Renal pelvis (tissue), 12 donors: Measurements from ENCODE around the gene HIVEP1. TPM values are rescaled to one million over a fixed set of nuclear protein-coding genes. Genes with fewer than 3 reads are reported as not detected.

Experiments used
- DNase-seq: peaks from one replicate; pipeline ENCODE4 v3.0.0-alpha.2; 2013
- long read RNA-seq, 16 experiments: transcript quantifications; one replicate each; lab custom pipeline, GENCODE V29; 2026
- polyA plus RNA-seq, 3 donors: library from polyadenylated mRNA; unstranded; fragments of 120-200 nt; gene quantifications; one replicate each; pipeline ENCODE4 v1.2.1, GENCODE V29; 2013; ENCODE audit not compliant: insufficient read length in 3 of 3

HIVEP1 gene
- polyA plus RNA-seq: 10 to 100 TPM; 23.2 to 25.0 (median 23.9) TPM
- long read RNA-seq, donor 1, partial matches to known transcripts: 0 of 2 reads
- long read RNA-seq, donor 1, other reads (novel, unspliced or antisense): 0 of 2 reads
- long read RNA-seq, donor 2, partial matches to known transcripts: 0 of 2 reads
- long read RNA-seq, donor 2, other reads (novel, unspliced or antisense): 0 of 2 reads
- long read RNA-seq, donor 3: 0 reads
- long read RNA-seq, donor 4: 0 reads
- long read RNA-seq, donor 5: 0 reads
- long read RNA-seq, donor 6, partial matches to known transcripts: 0 of 3 reads
- long read RNA-seq, donor 6, other reads (novel, unspliced or antisense): 0 of 3 reads
- long read RNA-seq, donor 7: 0 reads
- long read RNA-seq, donor 8, partial matches to known transcripts: 0 of 1 reads
- long read RNA-seq, donor 8, other reads (novel, unspliced or antisense): 0 of 1 reads
- long read RNA-seq, donor 9, partial matches to known transcripts: 0 of 5 reads
- long read RNA-seq, donor 9, other reads (novel, unspliced or antisense): 0 of 5 reads
- long read RNA-seq, donor 10, partial matches to known transcripts: 0 of 2 reads
- long read RNA-seq, donor 10, other reads (novel, unspliced or antisense): 0 of 2 reads
- long read RNA-seq, donor 11, partial matches to known transcripts: 0 of 1 reads
- long read RNA-seq, donor 11, other reads (novel, unspliced or antisense): 0 of 1 reads
- long read RNA-seq, donor 12, partial matches to known transcripts: 0 of 1 reads
- long read RNA-seq, donor 12, other reads (novel, unspliced or antisense): 0 of 1 reads
- long read RNA-seq, donor 13, partial matches to known transcripts: 0 of 1 reads
- long read RNA-seq, donor 13, other reads (novel, unspliced or antisense): 0 of 1 reads
- long read RNA-seq, donor 14, partial matches to known transcripts: 18 of 23 reads
- long read RNA-seq, donor 14, other reads (novel, unspliced or antisense): 0 of 23 reads
- long read RNA-seq, donor 15, partial matches to known transcripts: 0 of 2 reads
- long read RNA-seq, donor 15, other reads (novel, unspliced or antisense): 0 of 2 reads
- long read RNA-seq, donor 16, partial matches to known transcripts: 0 of 1 reads
- long read RNA-seq, donor 16, other reads (novel, unspliced or antisense): 0 of 1 reads

GRCh38 chr6:12012038-12012557 lies at the start of gene HIVEP1:
Gene HIVEP1, plus strand, starts transcription at chr6:12012312. Its CDS starts 3,317 bp downstream, at chr6:12015629.
- DNase-seq: no peak

GRCh38 chr6:11963756-11964500 lies 48.2 kb upstream of the HIVEP1 start:
- DNase-seq: no peak

- no peak for DNase-seq
Observed at GRCh38 chr6:11964729-11965335, 47.3 kb upstream of the HIVEP1 start.

- no peak for DNase-seq
Observed at GRCh38 chr6:11965499-11965898, 46.6 kb upstream of the HIVEP1 start.

GRCh38 chr6:11968241-11968806 lies 43.8 kb upstream of the HIVEP1 start:
- no peak for DNase-seq

GRCh38 chr6:11969092-11969491 lies 43.0 kb upstream of the HIVEP1 start:
- peak; percentile 10 for DNase-seq

- no peak for DNase-seq
Observed at GRCh38 chr6:11970114-11970513, 42.0 kb upstream of the HIVEP1 start.

GRCh38 chr6:11971154-11971553 lies 41.0 kb upstream of the HIVEP1 start:
- peak; percentile 11 for DNase-seq

GRCh38 chr6:11972270-11972669 lies 39.8 kb upstream of the HIVEP1 start:
- DNase-seq: no peak

GRCh38 chr6:11972806-11973205 lies 39.3 kb upstream of the HIVEP1 start:
- no peak for DNase-seq

- no peak for DNase-seq
Observed at GRCh38 chr6:11973238-11973637, 38.9 kb upstream of the HIVEP1 start.

- no peak for DNase-seq
Observed at GRCh38 chr6:11974089-11974488, 38.0 kb upstream of the HIVEP1 start.

GRCh38 chr6:11975353-11975977 lies 36.6 kb upstream of the HIVEP1 start:
- no peak for DNase-seq

GRCh38 chr6:11976489-11976888 lies 35.6 kb upstream of the HIVEP1 start:
- DNase-seq: no peak

- no peak for DNase-seq
Observed at GRCh38 chr6:11977193-11977592, 34.9 kb upstream of the HIVEP1 start.

- no peak for DNase-seq
Observed at GRCh38 chr6:11977738-11978137, 34.4 kb upstream of the HIVEP1 start.

- peak; percentile 19 for DNase-seq
Observed at GRCh38 chr6:11978169-11978987, 33.7 kb upstream of the HIVEP1 start.

GRCh38 chr6:11979866-11980265 lies 32.2 kb upstream of the HIVEP1 start:
- DNase-seq: no peak

GRCh38 chr6:11983306-11983705 lies 28.8 kb upstream of the HIVEP1 start:
- DNase-seq: no peak
